OCI-LY1 (cell line): ENCODE results near the gene FASTKD1.
"Not testable (repeated sequence)": the region's sequence is repeated elsewhere in the genome, so short reads cannot be mapped to it uniquely, and the experiment has no call there.

Experiments used
- H2AFZ ChIP-seq: fragments of 200-600 bp; sonication (generic), shearing (Covaris generic); 2 replicates; pipeline ENCODE4 v1.6.0; 2014; ENCODE audit warnings: antibody characterized with exemption, mild to moderate bottlenecking, low read length
- H3F3A ChIP-seq: fragments of 200-600 bp; sonication (generic), shearing (Covaris generic); 2 replicates; pipeline ENCODE4 v1.6.0; 2014; ENCODE audit warnings: mild to moderate bottlenecking, antibody characterized with exemption, low read length, moderate library complexity; ENCODE audit not compliant: insufficient read depth
- H3K27ac ChIP-seq: fragments of 200-600 bp; sonication (generic); 2 replicates; pipeline ENCODE4 v1.5.1; 2014; ENCODE audit warnings: low read length, mixed run types, mild to moderate bottlenecking, low read depth; ENCODE audit not compliant: poor library complexity, severe bottlenecking
- H3K27me3 ChIP-seq: fragments of 200-600 bp; sonication (generic); 2 replicates; pipeline ENCODE4 v1.6.0; 2014; ENCODE audit warnings: antibody characterized with exemption, mild to moderate bottlenecking, low read length, moderate library complexity; ENCODE audit not compliant: insufficient read depth
- H3K36me3 ChIP-seq: fragments of 200-600 bp; sonication (generic); 2 replicates; pipeline ENCODE4 v1.6.1; 2014; ENCODE audit warnings: mild to moderate bottlenecking, antibody characterized with exemption, low read length, moderate library complexity, mixed read lengths; ENCODE audit not compliant: insufficient read depth
- H3K4me1 ChIP-seq: fragments of 200-600 bp; sonication (generic); 2 replicates; pipeline ENCODE4 v1.5.1; 2014; ENCODE audit warnings: mild to moderate bottlenecking, low read length, moderate library complexity; ENCODE audit not compliant: insufficient read depth, severe bottlenecking
- H3K4me2 ChIP-seq: fragments of 200-600 bp; sonication (generic), shearing (Covaris generic); 2 replicates; pipeline ENCODE4 v1.6.1; 2014; ENCODE audit warnings: low read length
- H3K4me3 ChIP-seq: fragments of 200-600 bp; sonication (generic); 2 replicates; pipeline ENCODE4 v1.5.1; 2014; ENCODE audit warnings: low read length, low read depth, mild to moderate bottlenecking, mixed read lengths; ENCODE audit not compliant: poor library complexity, severe bottlenecking
- H3K79me2 ChIP-seq: fragments of 200-600 bp; shearing (Covaris generic); 2 replicates; pipeline ENCODE4 v1.6.1; 2016; ENCODE audit warnings: mixed run types, low read length, mixed read lengths; ENCODE audit not compliant: insufficient read depth
- H3K9ac ChIP-seq: fragments of 200-600 bp; sonication (generic), shearing (Covaris generic); 2 replicates; pipeline ENCODE4 v1.6.1; 2014; ENCODE audit warnings: mild to moderate bottlenecking, low read length, mixed read lengths
- H3K9me2 ChIP-seq: fragments of 200-600 bp; sonication (generic), shearing (Covaris generic); 2 replicates; pipeline ENCODE4 v1.6.1; 2014; ENCODE audit warnings: low read depth, mild to moderate bottlenecking, low read length, mixed read lengths
- H3K9me3 ChIP-seq: fragments of 200-600 bp; shearing (Covaris generic); 2 replicates; pipeline ENCODE4 v1.6.1; 2014; ENCODE audit warnings: low read length, mixed read lengths
- H4K20me1 ChIP-seq: fragments of 200-600 bp; sonication (generic), shearing (Covaris generic); 2 replicates; pipeline ENCODE4 v1.6.0; 2016; ENCODE audit warnings: mild to moderate bottlenecking, low read length; ENCODE audit not compliant: insufficient read depth
- CTCF ChIP-seq: fragments of 200-600 bp; sonication (generic), shearing (Covaris generic); IDR thresholded peaks from 2 replicates; pipeline ENCODE4 v1.5.1; 2017; ENCODE audit warnings: mild to moderate bottlenecking, antibody characterized with exemption, low read length, moderate library complexity, mixed read lengths
- EZH2 ChIP-seq: fragments of 200-600 bp; sonication (generic), shearing (Covaris generic); IDR thresholded peaks from 2 replicates; pipeline ENCODE4 v1.8.0; 2017; ENCODE audit warnings: borderline replicate concordance, mixed run types, mild to moderate bottlenecking, antibody characterized with exemption, low read length, moderate library complexity, mixed read lengths

Gene FASTKD1

GRCh38 chr2:169599568-169599967 is 25.9 kb upstream of the FASTKD1 start:
- Histone ChIP-seq H3K9me2 (no peaks in the 10 kb centered on the region), H3K9ac (no peak overlapping the region), H3K4me2 (no peak overlapping the region), H3K9me3 (no peaks in the 10 kb centered on the region), H3F3A (no peaks in the 10 kb centered on the region; the same call in 1 of the 2 replicates), H3K27ac (no peak overlapping the region), H2AFZ (no peak overlapping the region), H3K27me3 (no peaks in the 10 kb centered on the region), H3K4me1 (no peaks in the 10 kb centered on the region), H4K20me1 (no peaks in the 10 kb centered on the region; the same call in 1 of the 2 replicates), H3K36me3 (peaks cover 18% of the 10 kb centered on the region), H3K4me3 (no peak overlapping the region), H3K79me2 (peaks cover 80% of the 10 kb centered on the region)
- no peak for TF ChIP-seq CTCF
- TF ChIP-seq EZH2, result no peak

GRCh38 chr2:169598982-169599381 is 25.3 kb upstream of the FASTKD1 start:
- Histone ChIP-seq H3K4me3 (no peak overlapping the region), H3F3A (no peaks in the 10 kb centered on the region; the same call in 1 of the 2 replicates), H3K27ac (no peak overlapping the region), H3K9ac (no peak overlapping the region), H4K20me1 (no peaks in the 10 kb centered on the region; the same call in 1 of the 2 replicates), H3K9me3 (no peaks in the 10 kb centered on the region), H3K79me2 (peaks cover 86% of the 10 kb centered on the region), H3K9me2 (no peaks in the 10 kb centered on the region), H3K4me2 (no peak overlapping the region), H3K4me1 (no peaks in the 10 kb centered on the region), H3K27me3 (no peaks in the 10 kb centered on the region), H2AFZ (no peak overlapping the region), H3K36me3 (peaks cover 13% of the 10 kb centered on the region)
- TF ChIP-seq EZH2 (no peak), CTCF (no peak)

GRCh38 chr2:169596546-169596945 is 22.9 kb upstream of the FASTKD1 start:
- H2AFZ ChIP-seq, H3K9me3 ChIP-seq, H4K20me1 ChIP-seq, H3K36me3 ChIP-seq, H3F3A ChIP-seq, H3K4me1 ChIP-seq, H3K4me2 ChIP-seq, H3K9ac ChIP-seq, H3K9me2 ChIP-seq, H3K27me3 ChIP-seq, H3K4me3 ChIP-seq, H3K27ac ChIP-seq: not testable (repeated sequence)
- H3K79me2 ChIP-seq, result peaks cover 98% of the 10 kb centered on the region

- Histone ChIP-seq H3K4me3 (no peak overlapping the region), H3K4me1 (peaks cover 9% of the 10 kb centered on the region), H3F3A (no peaks in the 10 kb centered on the region), H3K9me2 (no peaks in the 10 kb centered on the region), H4K20me1 (no peaks in the 10 kb centered on the region), H3K36me3 (peaks cover 12% of the 10 kb centered on the region), H3K9me3 (peaks cover 3% of the 10 kb centered on the region; the same call in 1 of the 2 replicates), H3K4me2 (no peak overlapping the region), H3K9ac (no peak overlapping the region), H3K27me3 (no peaks in the 10 kb centered on the region), H3K79me2 (peaks cover 100% of the 10 kb centered on the region), H3K27ac (no peak overlapping the region), H2AFZ (no peak overlapping the region)
- TF ChIP-seq EZH2 (no peak), CTCF (no peak)
Measured at GRCh38 chr2:169590804-169591203, 17.1 kb upstream of the FASTKD1 start.
